GM21447 (cell line): ENCODE results near the gene RAD51B.

ENCODE experiments used
- ATAC-seq: cut with Tn5 transposase; IDR thresholded peaks from one replicate; pipeline ENCODE4 v1.9.1; 2021; ENCODE audit not compliant: unreplicated experiment

The RAD51B gene

DNA sequence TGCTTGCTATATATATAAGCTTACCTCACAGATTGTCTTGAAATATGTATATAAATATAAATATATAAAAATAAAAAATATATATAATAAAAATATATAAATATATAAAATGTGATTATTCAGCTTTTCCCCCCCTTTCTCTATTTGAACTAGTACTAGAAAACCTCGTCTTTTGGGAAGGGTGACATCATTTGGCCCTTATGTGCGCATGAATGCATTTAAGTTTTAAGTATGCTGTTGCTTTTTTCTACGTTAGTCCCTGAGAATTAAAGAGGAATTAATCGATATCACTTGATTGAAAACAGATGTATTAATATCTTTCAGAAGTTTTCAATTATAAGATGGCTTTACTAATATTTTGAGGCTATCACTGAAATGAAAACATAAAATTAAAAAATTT, 69.9 kb downstream of the RAD51B start:
- ATAC-seq: no peak

DNA sequence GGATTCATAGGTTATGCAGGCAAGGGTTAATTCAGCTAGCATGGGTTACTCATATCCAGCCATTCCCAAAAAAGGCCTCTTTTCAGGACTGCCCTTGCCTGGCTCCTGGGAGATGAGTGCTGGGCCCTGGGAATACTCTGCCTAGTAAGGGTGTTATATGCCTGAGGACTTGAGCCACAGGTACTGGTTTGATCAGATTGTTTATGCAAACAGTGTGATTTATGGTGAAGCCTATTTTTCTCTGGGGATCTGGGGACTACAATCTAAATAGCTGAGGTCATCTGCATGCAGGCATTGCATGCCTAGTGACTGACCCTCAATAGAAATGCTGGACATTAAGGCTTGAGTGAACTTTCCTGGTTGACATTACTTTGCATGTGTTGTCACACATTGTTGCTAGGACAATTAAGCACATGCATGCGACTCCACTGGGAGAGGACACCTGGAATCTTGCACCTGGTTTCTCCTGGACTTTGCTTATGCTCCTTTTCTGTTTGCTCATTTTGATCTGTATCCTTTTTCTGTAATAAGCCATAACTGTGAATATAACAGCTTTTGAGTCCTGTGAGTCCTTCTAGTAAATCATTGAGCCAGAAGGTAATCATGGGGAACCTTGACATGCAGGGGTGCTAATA, 73.0 kb downstream of the RAD51B start:
- ATAC-seq: no peak

DNA sequence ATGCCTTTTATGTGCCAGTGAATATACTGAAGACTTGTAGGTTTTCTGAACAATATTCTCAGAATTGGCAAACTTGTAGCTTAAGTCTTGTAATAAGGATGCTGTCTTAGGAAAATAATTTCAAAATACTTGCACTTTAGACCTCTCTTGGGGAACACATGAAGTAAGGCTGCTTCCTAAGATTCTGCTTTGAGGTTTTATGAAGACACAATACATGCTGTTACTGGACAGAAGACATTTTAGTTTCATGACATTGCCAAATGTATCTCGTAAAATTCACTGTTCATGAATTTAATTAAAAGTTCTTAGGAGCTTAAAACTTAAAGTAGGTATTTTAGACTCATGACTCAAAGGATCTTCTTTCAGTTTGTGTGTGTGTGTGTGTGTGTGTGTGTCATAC, 80.7 kb downstream of the RAD51B start:
- no peak for ATAC-seq

DNA sequence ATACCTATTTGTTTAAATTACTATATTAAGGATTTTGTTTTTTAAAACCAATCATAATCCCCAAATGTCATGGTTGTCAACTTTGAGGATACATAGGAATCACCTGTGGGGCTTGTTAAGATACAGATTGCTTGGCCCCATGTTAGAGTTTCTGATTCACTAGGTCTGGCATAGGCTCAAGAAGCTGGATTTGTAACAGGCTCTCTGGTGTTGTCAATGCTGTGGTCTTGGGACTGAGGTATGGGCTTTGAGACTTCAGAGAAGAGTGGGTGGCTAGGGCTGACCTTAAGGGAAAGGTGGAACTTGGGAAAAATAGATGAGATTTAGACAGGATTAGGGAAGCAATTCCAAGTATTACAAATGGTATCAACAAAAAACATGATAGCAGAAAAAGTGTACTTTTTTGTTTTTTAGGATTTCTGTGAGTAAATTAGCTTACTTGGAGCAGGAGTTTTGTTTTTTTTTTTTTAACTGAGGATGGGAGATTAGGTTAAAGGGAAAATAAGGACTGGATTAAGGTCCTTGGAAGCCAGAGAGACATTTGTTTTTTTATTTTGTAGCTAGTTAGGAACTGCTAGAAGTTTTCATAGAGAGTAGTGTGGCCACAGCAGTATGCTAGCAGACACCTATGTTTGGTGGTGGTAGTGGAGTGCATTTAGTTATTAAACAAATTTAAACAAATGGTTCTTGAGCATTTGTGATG, 88.6 kb downstream of the RAD51B start:
- no peak for ATAC-seq

DNA sequence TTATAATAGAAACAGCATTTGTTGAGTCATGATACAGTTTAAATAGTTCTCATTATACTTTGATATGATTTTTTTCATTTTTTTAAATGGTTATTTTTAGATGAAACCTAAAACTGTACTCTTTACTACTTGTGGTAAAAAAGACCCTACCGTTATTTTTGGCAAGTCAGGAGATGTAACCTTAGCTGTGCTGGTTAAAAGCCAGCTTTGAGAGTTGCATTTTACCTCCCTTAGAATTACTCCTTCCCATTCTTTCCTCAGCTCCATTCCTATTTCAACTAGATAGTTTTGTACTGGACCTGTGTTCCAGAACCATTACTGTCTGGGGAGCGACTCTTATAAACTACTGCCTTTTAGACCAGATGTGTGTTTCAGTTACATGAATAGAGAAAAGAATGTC, 92.0 kb downstream of the RAD51B start:
- no peak for ATAC-seq

DNA sequence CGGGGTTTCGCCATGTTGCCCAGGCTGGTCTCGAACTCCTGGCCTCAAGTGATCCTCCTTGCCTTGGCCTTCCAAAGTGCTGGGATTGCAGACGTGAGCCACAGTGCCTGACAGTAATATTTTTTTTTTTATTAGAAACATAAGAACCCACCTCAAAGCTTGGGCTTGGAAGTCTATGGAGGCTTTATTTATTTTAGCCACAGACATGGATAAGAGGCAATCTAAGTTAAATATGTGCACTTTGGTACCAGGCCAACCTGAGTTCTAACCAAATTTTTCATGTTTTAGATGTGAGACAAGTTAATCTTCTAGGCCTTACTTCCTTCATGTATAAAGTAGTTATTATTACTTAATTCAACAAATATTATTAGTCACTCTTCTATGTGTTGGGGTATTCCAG, 96.9 kb downstream of the RAD51B start:
- no peak for ATAC-seq

DNA sequence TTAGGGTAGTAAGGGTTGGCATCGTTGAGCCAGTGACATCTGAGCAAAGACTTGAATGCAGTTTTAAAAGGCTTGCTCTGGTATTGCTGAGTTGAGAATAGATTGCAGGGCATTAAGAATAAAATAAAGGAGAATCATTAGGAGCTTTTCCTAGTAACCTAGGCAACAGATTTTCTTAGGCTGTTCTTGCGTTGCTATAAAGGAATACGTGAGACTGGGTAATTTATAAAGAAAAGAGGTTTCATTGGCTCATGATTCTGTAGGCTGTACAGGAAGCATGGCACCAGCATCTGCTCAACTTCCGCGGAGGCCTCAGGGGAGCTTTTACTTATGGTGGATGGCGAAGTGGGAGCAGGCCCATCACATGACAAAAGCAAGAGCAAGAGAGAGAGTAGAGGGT, 97.4 kb downstream of the RAD51B start:
- ATAC-seq: no peak

DNA sequence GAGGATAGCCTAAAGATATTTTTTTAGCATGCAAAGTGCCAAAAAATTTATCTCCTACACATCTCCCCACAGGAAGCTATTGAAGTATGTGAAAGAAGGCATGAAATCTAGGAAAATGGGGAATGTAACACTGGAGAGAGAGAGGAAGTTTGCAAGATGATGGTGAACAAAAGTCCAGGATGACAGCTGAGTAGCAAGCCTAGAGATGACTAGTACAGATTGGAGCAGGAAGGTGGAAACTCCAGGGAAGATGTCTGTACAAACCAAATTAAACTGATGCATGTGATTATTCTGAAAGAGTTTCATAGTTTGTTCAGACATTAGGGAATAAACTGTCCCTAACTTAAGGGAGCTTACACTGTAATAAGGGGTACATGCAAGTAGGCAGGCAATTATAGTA, 99.3 kb downstream of the RAD51B start:
- ATAC-seq: no peak

DNA sequence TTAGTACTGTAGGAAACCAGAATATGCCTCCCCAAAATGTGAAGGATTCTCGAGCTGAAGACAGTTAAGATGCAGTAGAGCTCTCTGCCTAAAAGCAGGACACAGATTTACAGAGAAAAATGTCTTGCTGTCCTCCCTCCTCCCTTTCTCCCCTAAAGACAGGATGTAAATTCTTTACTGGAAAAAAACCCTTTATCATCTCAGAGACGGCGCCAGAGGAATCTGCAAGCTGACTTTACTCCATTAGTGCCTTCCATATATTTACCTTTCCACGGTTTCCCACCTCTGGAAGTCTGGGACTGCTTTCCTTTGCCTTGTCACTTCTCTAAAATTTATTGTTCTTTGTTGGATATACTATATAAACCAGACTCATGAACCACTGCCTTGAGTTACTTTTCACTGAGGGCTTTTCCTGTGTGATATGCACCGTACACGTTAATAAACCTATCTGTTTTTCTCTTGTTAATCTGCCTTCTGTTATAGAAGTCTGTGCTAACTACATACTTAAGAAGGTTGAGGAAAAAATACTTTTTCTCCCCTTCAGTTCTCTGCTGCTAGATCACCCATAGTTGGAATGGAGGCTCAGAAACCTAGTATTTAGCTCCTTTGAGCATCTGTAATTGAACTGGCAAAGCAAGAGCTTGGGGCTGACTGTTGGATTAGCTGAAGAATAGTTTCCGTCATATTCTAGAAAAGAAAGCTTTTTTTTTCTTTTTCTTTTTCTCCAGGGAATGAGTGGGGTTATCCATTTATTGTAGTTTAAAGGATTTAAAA, 99.9 kb downstream of the RAD51B start:
- ATAC-seq: no peak

DNA sequence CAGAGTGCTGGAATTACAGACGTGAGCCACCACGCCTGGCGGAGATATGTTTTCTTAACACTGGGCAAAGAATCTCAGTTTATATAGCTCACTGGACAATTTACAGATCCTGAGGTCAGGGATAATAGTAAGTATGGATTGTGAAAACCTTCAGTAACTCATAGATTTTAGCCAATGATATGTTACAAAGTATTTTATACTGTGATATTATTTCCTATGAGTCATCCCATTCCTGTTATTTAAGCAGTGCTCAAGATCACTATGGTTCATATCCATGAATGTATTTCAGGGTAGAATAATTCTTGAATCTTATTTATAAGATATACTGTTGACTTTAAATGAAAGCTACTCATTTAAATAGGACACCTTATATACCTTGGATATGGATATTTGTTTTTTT, 107.2 kb downstream of the RAD51B start:
- ATAC-seq: no peak

DNA sequence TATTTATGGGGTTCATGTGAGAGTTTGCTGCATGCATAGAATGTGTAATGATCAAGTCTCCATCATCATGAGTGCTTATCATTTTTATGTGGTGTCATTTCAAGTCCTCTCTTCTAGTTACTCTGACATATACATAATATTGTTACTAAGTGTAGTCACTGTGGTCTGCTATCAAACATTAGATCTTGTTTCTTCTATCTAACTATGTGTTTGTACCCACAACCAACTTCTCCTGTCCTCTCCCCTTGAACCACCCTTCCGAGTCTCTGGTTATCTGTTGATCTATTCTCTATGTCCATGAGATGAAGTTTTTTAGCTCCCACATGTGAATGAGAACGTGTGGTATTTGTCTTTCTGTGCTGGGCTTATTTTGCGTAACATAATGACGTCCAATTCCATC, 107.7 kb downstream of the RAD51B start:
- ATAC-seq: no peak

DNA sequence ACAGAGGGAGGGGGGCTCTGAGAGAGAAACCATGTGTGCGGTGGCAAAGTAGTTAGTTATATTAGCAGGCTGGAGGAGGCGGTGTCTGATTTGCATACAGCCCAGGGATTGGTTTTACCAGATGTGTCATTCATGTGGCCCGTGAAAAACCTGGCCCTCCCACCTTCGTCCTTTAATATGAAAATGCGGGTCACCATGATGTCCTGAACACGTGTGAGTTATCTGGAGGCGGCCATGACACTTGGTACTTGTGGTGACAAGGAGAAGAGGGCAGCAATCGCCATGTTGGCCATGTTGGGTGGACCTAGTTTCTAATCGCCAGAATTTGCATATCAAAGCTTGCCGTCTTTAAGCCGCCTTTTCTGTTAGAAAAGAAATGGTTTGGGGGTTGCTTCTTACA, 108.8 kb downstream of the RAD51B start:
- no peak for ATAC-seq

DNA sequence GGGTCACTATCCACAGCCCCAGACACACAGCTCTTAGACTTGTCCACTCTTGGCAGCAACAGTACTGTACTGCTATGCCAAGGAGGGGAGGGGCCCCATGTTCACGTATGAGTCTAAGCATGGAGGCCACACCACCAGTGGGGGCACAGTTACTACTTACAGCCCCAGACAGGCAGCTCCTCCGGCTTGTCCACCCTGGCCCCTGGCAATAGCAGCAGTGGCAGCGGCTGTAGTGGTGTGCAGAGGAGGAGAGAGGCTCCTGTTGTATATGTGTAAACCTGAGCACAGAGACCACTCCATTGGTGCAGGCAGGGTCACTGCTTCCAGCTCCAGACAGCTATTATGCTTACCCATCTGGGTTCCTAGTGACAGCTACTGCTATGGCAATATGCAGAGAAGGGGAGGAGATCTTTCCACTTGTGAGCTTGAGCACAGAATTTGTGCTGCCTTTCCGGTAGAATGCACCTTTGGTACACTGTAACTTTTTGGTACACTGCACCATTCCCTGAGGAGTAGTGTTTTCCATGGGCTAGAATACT, 113.2 kb downstream of the RAD51B start:
- no peak for ATAC-seq

DNA sequence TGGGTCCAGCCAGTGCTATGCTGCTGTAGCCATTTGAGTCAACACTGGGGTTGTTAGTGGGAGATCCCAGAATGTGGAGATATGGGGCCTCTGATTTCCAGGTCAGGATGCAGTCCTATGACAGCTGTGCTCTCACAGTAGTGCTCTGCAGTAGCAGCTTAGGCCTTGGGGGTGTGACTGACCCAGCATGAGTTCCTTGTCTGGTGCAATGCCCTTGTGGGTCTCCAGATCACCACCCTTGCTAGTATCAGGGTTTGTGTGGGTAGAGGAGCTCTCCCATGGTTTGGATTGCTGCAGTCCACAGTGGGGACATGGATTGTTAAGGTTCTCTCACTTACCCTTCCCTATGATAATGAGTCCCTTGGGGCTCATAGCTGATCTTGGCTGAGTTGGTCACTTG, 113.7 kb downstream of the RAD51B start:
- no peak for ATAC-seq

DNA sequence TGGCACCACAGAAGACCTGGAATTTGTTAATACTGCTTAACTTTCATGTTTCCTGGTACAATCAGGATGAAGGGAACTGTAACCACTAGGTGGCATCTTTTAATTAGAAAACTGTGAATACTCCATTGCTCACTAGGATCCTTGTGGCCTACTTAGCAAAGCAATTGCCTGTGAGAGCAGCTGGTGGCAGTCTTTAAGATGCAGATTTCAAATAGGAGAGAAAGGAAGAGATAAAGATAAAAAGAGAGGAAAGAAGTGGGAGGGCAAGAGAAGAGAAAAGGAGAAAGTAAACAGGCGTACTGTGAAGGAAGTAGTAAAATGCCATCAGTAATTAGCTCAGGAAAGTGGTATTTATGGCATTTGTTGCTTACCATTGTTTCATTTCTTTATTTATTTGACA, 114.5 kb downstream of the RAD51B start:
- no peak for ATAC-seq

DNA sequence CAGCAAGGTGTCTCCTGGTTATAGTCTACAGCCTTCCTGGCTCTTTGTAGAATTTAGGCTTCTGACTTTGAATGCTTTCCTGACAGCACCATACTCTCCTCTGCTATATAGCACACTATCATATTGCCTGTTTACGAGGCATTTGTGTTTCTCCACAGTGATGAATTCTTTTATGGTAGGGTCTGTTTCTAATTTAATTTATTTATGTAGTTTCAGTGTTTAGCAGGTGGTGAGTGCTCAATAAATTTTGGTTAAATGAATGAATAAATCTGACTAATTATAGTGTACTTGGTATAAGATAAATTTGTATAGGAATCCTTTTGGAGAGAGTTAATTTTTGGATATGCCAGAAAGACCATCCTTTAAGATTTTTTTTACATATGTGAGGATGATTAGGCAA, 115.3 kb downstream of the RAD51B start:
- ATAC-seq: no peak

DNA sequence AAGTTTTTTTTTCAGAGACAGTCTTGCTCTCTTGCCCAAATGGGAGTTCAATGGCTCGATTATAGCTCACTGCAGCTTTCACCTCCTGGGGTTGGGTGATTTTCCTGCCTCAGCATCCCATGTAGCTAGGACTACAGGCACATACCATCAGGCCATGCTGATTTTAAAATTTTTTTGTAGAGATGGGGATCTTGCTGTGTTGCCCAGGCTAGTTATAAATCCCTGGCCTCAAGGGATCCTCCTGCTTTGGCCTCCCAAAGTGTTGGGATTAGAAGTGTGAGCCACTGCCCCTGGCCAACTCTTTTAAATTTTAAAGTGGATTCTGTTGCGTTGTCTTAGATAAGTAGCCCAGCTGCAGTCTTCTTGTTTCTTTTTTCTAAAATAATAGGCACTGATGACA, 115.8 kb downstream of the RAD51B start:
- ATAC-seq: no peak

DNA sequence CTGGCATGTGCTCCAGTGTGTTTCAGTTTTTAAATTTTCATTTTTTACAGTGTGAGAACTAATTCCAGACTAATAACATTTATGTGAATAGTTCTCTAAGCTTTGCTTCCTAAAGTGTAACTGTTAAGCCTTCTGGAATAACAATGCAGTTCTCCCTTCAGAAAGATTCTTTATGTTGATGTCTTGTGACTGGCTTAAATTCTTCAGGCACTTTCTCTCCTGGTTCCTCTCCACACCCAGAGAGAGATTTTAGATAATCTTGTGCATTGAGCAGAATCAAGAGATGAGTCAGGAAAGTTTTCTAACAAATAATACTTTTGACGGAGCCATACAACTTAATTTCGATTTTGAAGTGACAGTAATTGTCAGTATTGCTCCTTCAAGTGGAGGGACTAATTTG, 118.5 kb downstream of the RAD51B start:
- ATAC-seq: no peak

DNA sequence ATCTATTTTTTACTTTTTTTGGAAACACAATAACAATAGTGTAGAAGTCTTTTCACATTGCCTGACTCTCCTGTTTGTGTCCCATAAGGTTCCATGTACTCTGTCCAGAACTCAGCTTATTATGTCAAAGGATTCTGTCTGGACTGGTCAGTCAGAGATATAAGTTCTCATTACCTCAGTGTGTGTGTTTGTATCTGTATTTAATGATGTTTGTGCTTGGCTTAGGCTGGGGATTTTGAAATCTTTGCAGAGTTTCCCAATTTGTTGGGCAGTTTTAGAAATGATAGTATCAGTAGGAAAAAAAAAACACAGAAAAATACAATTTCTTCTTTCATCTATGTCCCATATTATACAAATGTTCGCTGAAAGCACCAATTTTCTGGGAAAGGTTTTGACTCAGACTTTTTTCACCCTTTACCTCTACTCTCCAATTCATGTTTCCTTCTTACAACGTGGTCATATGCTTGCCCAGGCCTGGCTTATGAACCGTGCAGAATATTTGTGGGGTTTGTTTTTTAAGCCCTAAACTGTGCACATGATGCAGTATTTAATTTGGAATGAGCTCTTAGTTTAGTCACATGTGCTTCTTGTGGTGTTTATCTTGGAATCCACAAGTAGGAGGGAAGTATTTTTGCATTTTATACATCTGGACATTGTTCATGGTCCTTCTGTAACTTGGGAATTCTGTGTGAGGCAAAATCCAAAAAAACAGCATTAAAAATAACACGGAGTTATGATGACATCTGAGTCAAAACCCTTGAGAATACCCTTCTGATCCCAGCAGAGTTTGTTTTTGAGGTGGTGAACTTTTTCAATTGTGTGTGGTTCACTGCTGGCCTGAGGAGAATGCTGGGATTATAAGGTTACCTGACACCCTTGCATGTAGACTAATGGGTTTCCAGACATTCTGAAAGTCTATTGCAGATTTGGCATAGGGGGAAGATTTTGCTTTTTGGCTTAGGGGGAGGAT, 121.2 kb downstream of the RAD51B start:
- no peak for ATAC-seq

DNA sequence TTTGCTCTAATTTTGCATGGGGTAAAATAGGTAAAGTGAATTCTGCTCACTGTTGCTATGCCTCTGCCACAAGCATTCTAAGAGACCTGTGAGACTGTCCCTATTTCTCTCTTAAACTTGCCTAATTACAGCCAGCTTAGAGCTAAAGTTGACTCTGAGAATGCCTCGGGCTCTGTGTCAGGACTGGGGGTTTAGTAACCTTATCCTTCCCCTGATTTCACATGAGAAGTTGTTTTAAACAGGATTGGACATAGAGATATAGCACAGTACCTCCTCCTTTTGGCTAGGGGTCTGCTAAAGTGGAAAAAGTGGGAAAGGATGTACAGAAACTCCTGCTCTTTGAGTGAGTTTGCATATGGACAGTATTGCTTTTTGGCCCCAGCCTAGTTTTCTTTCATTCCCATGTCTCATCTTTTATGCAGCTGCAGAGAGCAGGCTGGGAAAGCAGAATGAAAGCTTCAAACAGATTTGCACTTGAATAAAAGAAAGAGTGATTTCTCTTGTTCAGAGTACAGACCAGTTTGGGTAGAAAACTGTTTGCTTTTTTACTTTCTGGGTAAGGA, 122.0 kb downstream of the RAD51B start:
- no peak for ATAC-seq
